IMR-90 (cell line): ENCODE measurements around the gene SLC9A9. TPM values are rescaled to one million over a fixed set of nuclear protein-coding genes. Genes with fewer than 3 reads are reported as not detected.

Experiments used
- ATAC-seq: fragments of 200-7000 bp; cut with Tn5 transposase; 2 replicates; pipeline ENCODE4 v1.9.1; 2020; ENCODE audit warnings: low read depth, mild to moderate bottlenecking, moderate library complexity
- BruUV-seq: library from RNA; stranded (reverse); fragments of 400-500 nt; replicated peaks from 2 replicates; lab custom pipeline; 2021; lab: Mats Ljungman, UMichigan
- CTCF ChIA-PET: fragments of 300-600 bp; formaldehyde crosslinking; extraction: SDS; loops from one replicate; lab custom pipeline; 2021; ENCODE audit warnings: antibody characterized with exemption; lab: Yijun Ruan, JAX
- POLR2A ChIA-PET: fragments of 300-600 bp; sonication (Branson Sonifier 250); formaldehyde crosslinking; loops from one replicate; lab custom pipeline; 2022; ENCODE audit warnings: antibody characterized with exemption; ENCODE audit not compliant: unreplicated experiment; lab: Charles Lee
- DNase-seq: peaks from one replicate; pipeline ENCODE4 v3.0.0; 2013
- H2AFZ ChIP-seq: replicated peaks from 2 replicates; pipeline ENCODE3; 2013; ENCODE audit warnings: low read length, mild to moderate bottlenecking; ENCODE audit not compliant: poor library complexity
- H2AK5ac ChIP-seq: 2 replicates; pipeline ENCODE4 v1.6.1; 2013; ENCODE audit warnings: low read depth, low read length, inconsistent platforms
- H2AK9ac ChIP-seq: replicated peaks from 2 replicates; pipeline ENCODE3; 2013; ENCODE audit warnings: mild to moderate bottlenecking, low read depth, low read length, moderate library complexity; ENCODE audit not compliant: poor library complexity
- H2BK120ac ChIP-seq: 2 replicates; pipeline ENCODE4 v1.6.1; 2013; ENCODE audit warnings: low read depth, low read length, inconsistent platforms
- H2BK15ac ChIP-seq: 3 replicates; pipeline ENCODE4 v1.6.1; 2013; ENCODE audit warnings: low read depth, low read length, inconsistent platforms
- H2BK20ac ChIP-seq: 2 replicates; pipeline ENCODE4 v1.6.1; 2013; ENCODE audit warnings: low read depth, mild to moderate bottlenecking, inconsistent platforms, low read length, moderate library complexity
- H2BK5ac ChIP-seq: 2 replicates; pipeline ENCODE4 v1.6.1; 2013; ENCODE audit warnings: mild to moderate bottlenecking, low read depth, low read length, inconsistent platforms; ENCODE audit not compliant: poor library complexity, severe bottlenecking
- H3K14ac ChIP-seq: replicated peaks from 2 replicates; pipeline ENCODE4 v1.6.1; 2013; ENCODE audit warnings: low read depth, low read length, inconsistent platforms
- H3K18ac ChIP-seq: 2 replicates; pipeline ENCODE4 v1.6.1; 2013; ENCODE audit warnings: low read depth, low read length, control low read depth
- H3K23ac ChIP-seq: 2 replicates; pipeline ENCODE4 v1.6.1; 2013; ENCODE audit warnings: low read depth, low read length, inconsistent platforms
- H3K27ac ChIP-seq: 2 replicates; pipeline ENCODE4 v1.5.1; 2013; ENCODE audit warnings: mild to moderate bottlenecking, control low read depth, low read length; ENCODE audit not compliant: insufficient read depth
- H3K27me3 ChIP-seq: 2 replicates; pipeline ENCODE4 v1.6.1; 2013; ENCODE audit warnings: low read length; ENCODE audit not compliant: control insufficient read depth, insufficient read depth
- H3K36me3 ChIP-seq: 2 replicates; pipeline ENCODE4 v1.6.1; 2013; ENCODE audit warnings: low read length, mixed read lengths; ENCODE audit not compliant: control insufficient read depth, insufficient read depth
- H3K4ac ChIP-seq: 2 replicates; pipeline ENCODE4 v1.6.1; 2013; ENCODE audit warnings: low read depth, low read length, inconsistent platforms
- H3K4me1 ChIP-seq: 2 replicates; pipeline ENCODE4 v1.6.1; 2013; ENCODE audit warnings: low read length, mixed read lengths; ENCODE audit not compliant: control insufficient read depth, insufficient read depth
- H3K4me2 ChIP-seq: 2 replicates; pipeline ENCODE4 v1.6.1; 2013; ENCODE audit warnings: low read depth, mild to moderate bottlenecking, control low read depth, low read length, moderate library complexity
- H3K4me3 ChIP-seq: 2 replicates; pipeline ENCODE4 v1.5.1; 2013; ENCODE audit warnings: low read depth, mild to moderate bottlenecking, control low read depth, low read length, moderate library complexity; ENCODE audit not compliant: insufficient read depth
- H3K56ac ChIP-seq: 2 replicates; pipeline ENCODE4 v1.6.1; 2013; ENCODE audit warnings: low read length, inconsistent platforms; ENCODE audit not compliant: insufficient read depth; ENCODE audit errors: extremely low read depth
- H3K79me1 ChIP-seq, 2 experiments: 2 replicates each; pipeline ENCODE4 v1.6.1; 2013; ENCODE audit warnings: low read length in 2 of 2, inconsistent platforms in 1 of 2, low read depth in 1 of 2
- H3K9ac ChIP-seq: 2 replicates; pipeline ENCODE4 v1.6.1; 2013; ENCODE audit warnings: low read depth, low read length, control low read depth
- H3K9me1 ChIP-seq: 2 replicates; pipeline ENCODE4 v1.6.1; 2013; ENCODE audit warnings: low read length, inconsistent platforms; ENCODE audit not compliant: insufficient read depth
- H3K9me3 ChIP-seq: 2 replicates; pipeline ENCODE4 v1.6.1; 2013; ENCODE audit warnings: low read length; ENCODE audit not compliant: control insufficient read depth, insufficient read depth
- H4K20me1 ChIP-seq: 2 replicates; pipeline ENCODE4 v1.6.1; 2013; ENCODE audit warnings: low read length, inconsistent platforms; ENCODE audit not compliant: insufficient read depth
- H4K5ac ChIP-seq: 2 replicates; pipeline ENCODE4 v1.6.1; 2013; ENCODE audit warnings: mild to moderate bottlenecking, low read depth, low read length, control low read depth
- H4K8ac ChIP-seq, 2 experiments: 2 replicates each; pipeline ENCODE4 v1.6.1; 2013; ENCODE audit warnings: low read depth in 2 of 2, low read length in 2 of 2, control low read depth in 1 of 2, inconsistent platforms in 1 of 2
- H4K91ac ChIP-seq: 2 replicates; pipeline ENCODE4 v1.6.1; 2013; ENCODE audit warnings: low read depth, low read length, inconsistent platforms; ENCODE audit not compliant: insufficient read depth
- FOS ChIP-seq: fragments of 150-350 bp; IDR thresholded peaks from 2 replicates; pipeline ENCODE4 v1.6.1; 2016; ENCODE audit warnings: low read depth, low read length
- MAFK ChIP-seq: IDR thresholded peaks from 2 replicates; pipeline ENCODE4 v1.6.1; 2012; ENCODE audit warnings: low read depth, low read length, improper control_type of control experiment
- MAZ ChIP-seq: IDR thresholded peaks from 2 replicates; pipeline ENCODE4 v1.6.1; 2012; ENCODE audit warnings: low read depth, mild to moderate bottlenecking, low read length, improper control_type of control experiment, moderate library complexity, borderline replicate concordance
- NFE2L2 ChIP-seq: fragments of 150-350 bp; IDR thresholded peaks from 2 replicates; pipeline ENCODE4 v1.6.1; 2016; ENCODE audit warnings: low read depth, mild to moderate bottlenecking, low read length
- POLR2A ChIP-seq: IDR thresholded peaks from 2 replicates; pipeline ENCODE4 v1.6.1; 2012; ENCODE audit warnings: mild to moderate bottlenecking, low read depth, low read length
- SMC3 ChIP-seq: fragments of 150-350 bp; IDR thresholded peaks from 2 replicates; pipeline ENCODE4 v1.6.1; 2016; ENCODE audit warnings: low read depth, mild to moderate bottlenecking, antibody characterized with exemption, low read length, moderate library complexity
- WGBS, 2 experiments: methylation state at CpG; one replicate each; pipeline versions ENCODE4 v1.1.5 to v1.1.7; 2013; ENCODE audit warnings: missing lambda C conversion rate in 2 of 2; ENCODE audit not compliant: insufficient read length in 1 of 2; ENCODE audit errors: extremely low coverage in 2 of 2; 5-methylcytosine and 5-hydroxymethylcytosine counted together
- dilution Hi-C: fragments of 300-500 bp; cut with HindIII; formaldehyde crosslinking; loops from one replicate; pipeline ENCODE4 v1.14.3; 2018; ENCODE audit warnings: low sequenced_read_pairs; ENCODE audit not compliant: unreplicated experiment
- in situ Hi-C: fragments of 300-500 bp; cut with MboI; formaldehyde crosslinking; loops from 3 replicates; pipeline ENCODE4 v1.14.3; 2019; ENCODE audit warnings: low sequenced_read_pairs, inconsistent platforms, mixed read lengths
- intact Hi-C: fragments of 100-400 bp; cut with micrococcal nuclease; formaldehyde crosslinking; loops from 2 replicates; pipeline ENCODE4 v1.10.0; 2022
- polyA plus RNA-seq, 3 experiments: library from polyadenylated mRNA; depleted of rRNA; stranded (reverse); fragments of >200 nt; gene quantifications; 2 replicates each; pipeline ENCODE4 v1.2.3, GENCODE V29; 2012; ENCODE audit warnings: low replicate concordance in 1 of 3
- total RNA-seq: library from RNA; depleted of rRNA; stranded (reverse); fragments of >200 nt; gene quantifications from 2 replicates; pipeline ENCODE4 v1.2.3, GENCODE V29; 2012

SLC9A9 gene
- total and polyA plus RNA-seq, 2 of the 4 experiments (the other 2 are of a cell fraction): 1.4 to 2.3 TPM

DNA sequence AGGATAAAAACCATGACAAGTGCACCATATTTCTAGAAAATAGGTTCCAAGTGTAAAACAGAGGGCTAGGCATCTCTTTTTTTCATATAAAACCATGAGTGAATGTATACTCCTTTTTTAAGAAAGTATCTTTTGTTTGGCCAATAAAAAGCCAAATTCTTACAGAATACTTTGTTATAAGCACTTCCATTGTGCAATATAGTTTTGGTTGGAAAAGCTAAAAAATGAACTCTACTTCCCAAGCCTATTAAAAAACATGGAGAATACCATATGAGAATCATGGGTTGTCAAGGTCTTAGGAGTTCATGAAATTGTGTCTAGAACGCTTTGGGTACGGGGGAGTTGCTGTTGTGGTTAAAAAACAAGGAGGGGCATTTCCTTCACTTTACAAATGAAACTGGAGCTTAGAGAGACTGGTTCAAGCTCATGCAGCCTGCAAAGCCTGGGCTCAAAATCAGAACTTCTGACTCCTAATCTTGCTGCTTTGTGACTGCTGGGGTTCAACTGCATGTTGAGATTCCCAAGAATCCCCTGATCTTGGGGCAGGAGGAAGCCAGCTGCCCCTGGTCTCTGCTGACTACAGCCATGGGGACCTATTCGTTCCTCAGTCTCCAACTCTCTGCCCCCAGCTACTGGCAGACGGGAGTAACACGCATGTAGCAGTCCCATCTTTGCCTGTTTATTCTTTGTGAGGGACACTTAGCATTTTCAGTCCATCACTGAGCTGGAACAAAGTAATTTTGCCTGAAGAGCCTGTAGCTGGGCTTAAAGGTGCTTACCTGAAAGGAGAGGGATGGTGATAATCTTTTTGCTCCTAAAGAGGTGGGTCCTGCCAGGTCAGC lies 499.6 kb downstream of the SLC9A9 start:
- no TSS peak for BruUV-seq
- Histone ChIP-seq H3K9me3 (no peaks in the 10 kb centered on the region), H2AFZ (no peak overlapping the region), H3K4me3 (no peak overlapping the region), H3K27me3 (no peaks in the 10 kb centered on the region), H3K23ac (no peak overlapping the region), H3K79me1 (no peaks in the 10 kb centered on the region), H4K5ac (no peak overlapping the region), H3K14ac (no peak overlapping the region), H3K56ac (no peak overlapping the region), H3K27ac (no peak overlapping the region), H2BK20ac (no peak overlapping the region), H3K9me1 (no peaks in the 10 kb centered on the region), H2BK120ac (no peak overlapping the region), H3K9ac (no peak overlapping the region), H3K18ac (no peak overlapping the region), H3K4ac (no peak overlapping the region), H2BK15ac (no peak overlapping the region), H4K20me1 (no peaks in the 10 kb centered on the region), H3K36me3 (no peaks in the 10 kb centered on the region), H4K91ac (no peak overlapping the region), H2BK5ac (no peak overlapping the region), H3K4me2 (no peak overlapping the region), H2AK9ac (no peak overlapping the region), H3K4me1 (no peaks in the 10 kb centered on the region), H2AK5ac (no peak overlapping the region), H4K8ac (no peak overlapping the region)
- no CpG with 5 or more reads among the region's 5 CpGs for WGBS, 2 experiments
- in situ Hi-C loops (no loop called here), dilution Hi-C loops (no loop called here), intact Hi-C loops (no loop called here)
- POLR2A ChIA-PET: no interaction called here
- ATAC-seq: no peak
- TF ChIP-seq NFE2L2 (no peak), POLR2A (no peak), MAZ (no peak), FOS (no peak), MAFK (no peak), SMC3 (no peak)
- no peak for DNase-seq
- CTCF ChIA-PET: no interaction called here
